Nephron progenitor cell (in vitro differentiated cells): Measurements from ENCODE around the gene KIRREL3.

Source experiments
- DNase-seq: peaks from one replicate; pipeline ENCODE4 v3.0.0; 2021
- H3K27ac Mint-ChIP-seq: 2 replicates; pipeline ENCODE4 v1.8.0; 2021; ENCODE audit warnings: mild to moderate bottlenecking, moderate library complexity, mixed read lengths
- H3K27me3 Mint-ChIP-seq: 2 replicates; pipeline ENCODE4 v1.8.0; 2021; ENCODE audit warnings: mild to moderate bottlenecking, low read depth, mixed read lengths; ENCODE audit not compliant: poor library complexity
- H3K36me3 Mint-ChIP-seq: 2 replicates; pipeline ENCODE4 v1.8.0; 2021; ENCODE audit warnings: low read depth, mixed read lengths
- H3K4me1 Mint-ChIP-seq: 2 replicates; pipeline ENCODE4 v1.8.0; 2021; ENCODE audit warnings: mixed read lengths
- H3K4me3 Mint-ChIP-seq: 2 replicates; pipeline ENCODE4 v1.8.0; 2021; ENCODE audit warnings: mild to moderate bottlenecking, moderate library complexity, mixed read lengths
- H3K9me3 Mint-ChIP-seq: 2 replicates; pipeline ENCODE4 v1.8.0; 2021; ENCODE audit warnings: mild to moderate bottlenecking, moderate library complexity, mixed read lengths
- CTCF ChIP-seq: fragments of 200-600 bp; sonication (generic); IDR thresholded peaks from 2 replicates; pipeline ENCODE4 v1.5.0; 2021; ENCODE audit warnings: antibody characterized with exemption

The KIRREL3 gene

DNA sequence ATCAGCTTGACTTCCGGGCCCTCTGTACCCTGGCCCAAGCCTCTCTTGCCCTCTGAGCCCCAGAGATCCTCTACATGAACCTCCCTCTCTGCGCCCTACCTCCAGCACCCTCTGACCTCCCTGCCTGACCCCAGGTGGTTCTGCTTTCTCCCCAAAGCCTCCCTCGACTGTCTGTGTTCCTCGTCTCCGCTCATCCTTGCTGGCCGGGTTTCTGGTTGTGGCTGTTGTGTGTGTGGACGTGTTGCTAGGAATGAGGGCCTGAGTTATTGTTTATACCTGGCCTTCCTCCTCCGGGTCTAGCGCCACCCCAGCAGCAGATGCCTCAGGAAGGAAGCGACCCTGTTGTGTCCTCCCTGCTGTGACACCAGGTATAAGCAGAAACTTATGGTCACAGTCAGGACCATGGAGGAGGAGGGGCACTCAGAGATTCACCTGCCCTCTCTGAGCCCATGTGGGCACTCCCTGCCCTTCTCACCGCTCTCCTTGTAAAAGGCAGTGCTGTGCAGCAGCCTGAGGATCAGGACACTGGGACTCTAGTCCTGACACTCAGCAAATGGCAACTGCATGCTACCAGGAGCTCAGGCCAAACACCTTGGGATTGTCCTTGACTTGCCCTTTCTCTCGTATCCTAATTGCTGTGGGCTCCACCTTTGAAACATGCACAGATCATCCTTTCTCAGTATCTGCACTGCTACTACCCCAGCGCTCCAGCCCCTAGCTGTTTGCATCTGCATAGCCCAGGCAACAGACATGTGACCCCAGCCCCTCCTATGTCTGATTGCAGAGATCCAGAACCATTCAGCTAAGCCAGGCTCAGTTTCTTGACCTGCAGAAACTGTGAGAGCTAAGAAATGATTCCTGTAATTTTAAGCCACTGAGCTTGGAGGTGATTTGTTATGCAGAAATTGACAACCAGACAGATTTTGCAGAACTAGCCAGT lies 505.0 kb downstream of the KIRREL3 start:
- H3K27ac Mint-ChIP-seq: peak overlapping the region; percentile 76
- peaks cover 69% of the 10 kb centered on the region for H3K4me1 Mint-ChIP-seq
- TF ChIP-seq CTCF: no peak
- no peaks in the 10 kb centered on the region for H3K9me3 Mint-ChIP-seq
- H3K36me3 Mint-ChIP-seq: no peaks in the 10 kb centered on the region
- H3K27me3 Mint-ChIP-seq: peaks cover 3% of the 10 kb centered on the region
- no peak for DNase-seq
- peak overlapping the region; percentile 7 for H3K4me3 Mint-ChIP-seq

DNA sequence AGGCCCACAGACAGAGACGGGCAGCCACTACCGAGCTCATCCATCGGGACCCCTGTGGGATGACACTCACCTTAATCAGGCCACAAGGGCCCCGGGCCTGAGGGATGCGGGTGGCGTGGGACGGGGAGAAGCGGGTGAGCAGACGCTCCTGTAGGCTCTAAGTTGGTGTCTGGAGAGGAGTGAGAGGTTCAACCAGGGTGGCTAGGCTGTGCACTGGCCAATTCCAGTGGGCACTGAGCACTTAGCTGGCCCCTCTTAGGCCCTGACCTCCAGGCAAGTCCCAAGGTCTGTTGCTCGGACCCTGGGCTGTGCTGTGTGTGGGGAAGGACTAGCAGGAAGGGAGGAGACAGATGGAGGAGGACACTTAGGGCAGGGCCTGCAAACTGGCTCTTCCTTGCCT lies 505.7 kb downstream of the KIRREL3 start:
- DNase-seq: no peak
- Mint-ChIP-seq H3K9me3 (no peaks in the 10 kb centered on the region), H3K27ac (peak overlapping the region; percentile 31), H3K27me3 (peaks cover 3% of the 10 kb centered on the region), H3K4me3 (no peak overlapping the region), H3K36me3 (no peaks in the 10 kb centered on the region), H3K4me1 (peaks cover 75% of the 10 kb centered on the region)
- no peak for TF ChIP-seq CTCF

- DNase-seq: no peak
- H3K4me3 Mint-ChIP-seq: no peak overlapping the region
- H3K27me3 Mint-ChIP-seq: peaks cover 3% of the 10 kb centered on the region
- peak overlapping the region; percentile 12 for H3K27ac Mint-ChIP-seq
- H3K4me1 Mint-ChIP-seq: peaks cover 77% of the 10 kb centered on the region
- no peaks in the 10 kb centered on the region for H3K36me3 Mint-ChIP-seq
- H3K9me3 Mint-ChIP-seq: no peaks in the 10 kb centered on the region
- no peak for TF ChIP-seq CTCF
These were observed 508.1 kb downstream of the KIRREL3 start for GRCh38 chr11:126492331-126493082.

GRCh38 chr11:126491092-126491491 lies 509.5 kb downstream of the KIRREL3 start:
- TF ChIP-seq CTCF: no peak
- DNase-seq: no peak
- H3K36me3 Mint-ChIP-seq: no peaks in the 10 kb centered on the region
- H3K27me3 Mint-ChIP-seq: peaks cover 6% of the 10 kb centered on the region
- H3K4me1 Mint-ChIP-seq: peaks cover 75% of the 10 kb centered on the region
- peak overlapping the region; percentile 18 for H3K4me3 Mint-ChIP-seq
- no peaks in the 10 kb centered on the region for H3K9me3 Mint-ChIP-seq
- H3K27ac Mint-ChIP-seq: no peak overlapping the region

GRCh38 chr11:126489836-126490660 lies 510.5 kb downstream of the KIRREL3 start:
- Mint-ChIP-seq H3K27ac (peak overlapping the region; percentile 82), H3K9me3 (no peaks in the 10 kb centered on the region), H3K36me3 (no peaks in the 10 kb centered on the region), H3K4me3 (peak overlapping the region; percentile 1), H3K27me3 (peaks cover 6% of the 10 kb centered on the region), H3K4me1 (peaks cover 75% of the 10 kb centered on the region)
- DNase-seq: no peak
- no peak for TF ChIP-seq CTCF
